NCI-H345 treated with DMSO at 0.1 percent for 48 hours (cell line): ENCODE results near the gene ARHGEF10L.

Experiments
- DNase-seq: peaks from one replicate; lab custom pipeline; 2025; ENCODE audit not compliant: unreplicated experiment; lab: John Stamatoyannopoulos, UW

The ARHGEF10L gene

DNA sequence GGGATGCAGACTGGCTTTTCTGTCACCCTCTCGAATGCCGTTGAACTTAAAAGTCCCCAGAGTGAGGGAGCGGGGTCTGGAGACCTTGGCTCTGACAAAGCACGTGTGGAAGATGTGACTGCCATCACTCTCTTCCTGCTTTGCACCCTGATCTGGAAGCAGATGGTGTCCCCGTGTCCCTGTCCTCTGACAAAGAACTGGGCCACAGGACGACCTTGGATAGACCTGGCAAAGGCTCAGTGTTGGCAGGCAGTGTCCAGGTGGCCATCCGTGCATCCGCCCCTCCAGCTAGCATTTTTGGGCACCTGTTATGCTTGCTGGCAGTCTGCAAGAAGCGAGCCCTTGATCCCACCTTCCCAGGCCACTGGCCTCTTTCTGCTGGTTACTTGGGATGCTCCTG is 27.4 kb downstream of the ARHGEF10L start:
- DNase-seq: no peak

DNA sequence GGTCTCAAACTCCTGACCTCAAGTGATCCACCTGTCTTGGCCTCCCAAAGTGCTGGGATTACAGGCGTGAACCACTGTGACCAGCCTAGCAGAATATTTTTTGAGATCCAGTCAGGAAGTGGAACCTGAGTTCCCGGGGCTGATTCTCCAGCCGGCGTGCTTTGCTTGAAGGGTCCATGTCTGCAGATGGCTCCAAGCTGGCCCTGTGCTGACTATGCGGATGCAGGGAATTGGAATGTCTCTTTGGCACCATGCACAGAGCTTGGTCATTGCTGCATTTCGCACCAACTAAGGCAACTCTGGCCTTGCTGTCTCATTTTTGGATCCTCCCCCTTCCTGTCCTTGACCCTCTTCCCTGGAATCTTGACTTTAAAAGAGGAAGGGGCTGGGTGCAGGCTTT is 28.1 kb downstream of the ARHGEF10L start:
- DNase-seq: no peak

DNA sequence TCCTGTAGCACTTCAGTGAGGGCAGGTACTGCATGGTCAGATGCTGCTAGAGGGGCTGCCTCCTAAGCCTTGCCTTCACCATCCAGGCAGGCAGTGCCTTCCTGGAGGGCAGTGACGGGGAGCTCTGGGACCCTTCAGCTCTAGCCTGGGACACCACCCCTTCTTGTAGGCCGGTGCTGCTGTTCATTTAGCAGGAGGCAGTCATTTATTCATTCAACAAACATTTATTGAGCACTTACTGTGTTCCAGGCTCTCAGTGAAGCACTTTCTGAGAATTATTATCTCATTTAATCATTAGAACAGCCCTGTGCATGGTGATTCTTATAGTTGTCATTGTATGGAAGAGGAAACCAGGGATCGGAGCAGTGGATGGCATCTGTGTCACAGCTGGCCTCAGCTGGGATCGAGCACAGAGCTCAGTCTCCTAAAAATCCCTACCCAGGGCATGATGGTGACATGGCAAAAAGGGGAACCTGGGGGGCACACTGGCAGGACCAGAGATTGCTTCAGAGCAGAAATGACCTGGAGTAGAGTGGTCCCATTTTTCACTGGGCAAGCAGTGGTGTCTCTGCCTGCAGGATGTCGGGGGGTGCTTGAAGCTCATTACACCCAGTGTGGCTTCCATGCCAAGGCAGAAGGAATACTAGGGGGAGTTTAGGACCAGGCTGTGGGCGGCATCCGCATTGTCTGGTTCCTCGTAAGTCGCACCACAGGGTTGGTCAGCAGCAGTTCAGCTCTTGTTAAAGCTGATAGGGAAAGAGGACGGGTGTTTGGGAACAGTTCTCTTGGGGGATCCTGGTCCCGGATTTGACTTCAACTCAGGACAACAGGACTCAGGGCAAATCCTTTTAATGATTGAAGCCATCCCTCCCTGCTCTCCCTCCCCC is 28.8 kb downstream of the ARHGEF10L start:
- DNase-seq: no peak

DNA sequence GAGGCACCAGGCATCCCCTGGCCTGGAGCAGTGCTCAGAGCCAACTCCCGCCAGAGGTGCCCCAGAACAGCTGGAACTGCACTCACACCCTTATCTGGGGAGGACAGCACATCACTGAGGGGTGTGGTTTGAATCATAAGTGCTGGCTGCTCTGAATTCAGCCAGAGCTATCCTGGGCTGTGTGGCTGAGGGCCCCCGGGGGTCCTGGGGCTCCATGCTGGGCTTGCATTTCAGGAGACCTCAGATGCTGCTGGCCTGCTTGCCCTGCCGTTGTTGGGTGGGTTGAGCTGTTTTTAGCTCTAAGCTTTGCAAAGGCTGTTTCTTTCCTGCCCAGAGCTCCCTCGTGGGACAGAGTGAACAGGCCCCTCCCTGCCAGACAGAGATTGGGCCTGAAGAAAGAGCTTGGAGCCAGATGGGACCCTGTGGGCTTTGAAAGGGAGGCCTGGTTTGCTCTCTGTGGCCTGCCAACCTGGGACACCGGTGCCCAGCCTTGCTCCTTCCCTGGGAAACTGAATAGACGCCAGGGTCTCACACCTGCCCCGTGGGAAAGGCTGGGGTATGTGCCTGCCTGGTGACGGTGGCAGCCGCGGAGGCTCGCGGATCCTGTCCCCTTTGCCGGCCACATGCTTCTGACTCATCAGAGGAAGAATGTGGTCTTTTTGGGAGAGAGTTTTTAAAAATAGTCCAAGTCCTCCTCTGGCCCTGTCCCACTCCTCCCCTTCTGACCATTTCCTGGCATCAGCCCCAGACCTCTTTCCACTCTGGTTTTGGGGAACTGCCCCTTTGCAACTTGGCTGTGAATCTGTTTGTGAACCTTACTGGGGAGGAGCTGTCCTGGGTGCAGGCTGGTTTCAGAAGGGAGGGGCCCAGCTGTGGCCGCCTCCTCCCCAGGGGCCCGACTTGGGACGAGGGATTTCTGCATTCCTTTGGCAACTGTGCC is 30.0 kb downstream of the ARHGEF10L start:
- DNase-seq: no peak

DNA sequence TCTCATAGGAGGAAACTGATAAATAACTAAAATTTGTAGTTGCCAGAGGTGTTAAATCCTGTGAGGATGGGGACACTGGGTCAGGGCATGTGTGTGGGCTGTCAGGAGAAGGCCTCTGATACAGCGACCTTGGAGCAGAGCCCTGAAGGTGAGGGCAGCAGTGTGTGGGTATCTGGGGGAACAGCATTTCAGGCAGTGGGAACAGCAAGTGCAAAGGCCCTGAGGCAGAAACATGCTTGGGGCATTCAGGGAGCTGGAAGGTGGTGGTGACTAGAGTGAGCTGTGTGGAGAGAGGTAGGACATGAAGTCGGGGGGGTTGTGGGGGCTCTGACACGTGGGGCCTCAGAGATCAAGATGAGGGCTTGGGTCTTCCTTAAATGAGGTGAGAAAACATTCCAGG is 30.7 kb downstream of the ARHGEF10L start:
- no peak for DNase-seq

DNA sequence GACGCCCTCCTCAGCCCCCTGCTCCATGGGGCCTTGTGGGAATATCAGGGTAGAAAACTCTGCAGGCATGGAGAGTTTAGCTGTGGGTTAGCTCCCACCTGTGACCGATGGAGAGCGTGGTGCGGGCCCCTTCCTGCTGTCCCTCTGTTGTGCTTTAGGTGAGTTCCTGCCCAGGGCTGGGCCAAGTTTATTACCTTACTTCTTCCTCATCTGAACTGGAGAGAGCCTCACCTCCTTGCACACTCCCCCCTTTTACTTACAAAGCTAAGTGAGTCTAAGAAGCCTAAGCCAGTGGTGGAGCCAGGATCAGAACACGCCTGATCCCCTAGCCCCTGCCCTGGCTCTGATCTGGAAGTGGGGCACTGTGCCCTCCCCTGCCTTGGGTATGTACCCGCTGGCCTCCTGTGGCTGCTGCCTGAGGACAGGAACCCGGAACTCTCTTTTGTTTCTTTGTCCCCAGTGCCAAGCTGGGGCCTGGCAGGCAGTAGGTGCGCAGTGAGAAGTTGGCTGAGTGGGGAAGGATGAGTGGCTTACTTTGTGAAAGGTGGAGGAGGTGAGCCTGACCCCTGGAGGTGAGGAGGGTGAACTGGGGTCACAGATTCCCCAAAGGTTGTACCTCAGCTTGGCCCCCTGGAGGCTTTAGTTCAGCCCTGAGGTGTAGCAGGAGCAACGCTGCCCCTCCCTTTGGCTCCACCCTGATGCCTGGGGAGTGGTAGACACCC is 32.9 kb downstream of the ARHGEF10L start:
- no peak for DNase-seq

DNA sequence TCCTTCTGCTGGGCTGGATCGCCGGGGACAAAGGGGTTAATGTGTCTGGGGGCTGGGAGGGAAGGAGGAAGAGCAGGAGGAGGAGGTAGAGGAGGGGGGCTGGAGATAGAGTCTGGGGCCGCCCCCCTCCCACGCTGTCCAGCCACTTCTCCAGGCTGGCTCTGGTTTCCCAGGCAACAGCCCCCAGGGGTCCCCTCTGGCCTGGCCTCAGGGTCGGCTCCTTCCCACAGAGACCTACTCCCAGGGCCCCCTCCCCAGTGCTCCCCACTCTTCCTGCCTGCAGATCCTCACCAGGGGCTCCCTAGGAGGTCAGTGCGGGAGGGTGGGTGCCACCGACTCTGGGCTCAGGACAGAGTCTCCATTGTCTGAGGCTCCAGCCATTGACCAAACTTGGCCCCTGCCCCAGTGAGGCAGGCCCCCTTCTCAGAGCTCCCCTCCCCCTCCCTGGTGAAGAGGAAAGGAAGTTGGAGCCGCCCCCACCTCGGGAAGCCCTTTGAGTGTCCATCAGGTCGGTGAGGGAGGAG is 34.1 kb downstream of the ARHGEF10L start:
- DNase-seq: no peak

DNA sequence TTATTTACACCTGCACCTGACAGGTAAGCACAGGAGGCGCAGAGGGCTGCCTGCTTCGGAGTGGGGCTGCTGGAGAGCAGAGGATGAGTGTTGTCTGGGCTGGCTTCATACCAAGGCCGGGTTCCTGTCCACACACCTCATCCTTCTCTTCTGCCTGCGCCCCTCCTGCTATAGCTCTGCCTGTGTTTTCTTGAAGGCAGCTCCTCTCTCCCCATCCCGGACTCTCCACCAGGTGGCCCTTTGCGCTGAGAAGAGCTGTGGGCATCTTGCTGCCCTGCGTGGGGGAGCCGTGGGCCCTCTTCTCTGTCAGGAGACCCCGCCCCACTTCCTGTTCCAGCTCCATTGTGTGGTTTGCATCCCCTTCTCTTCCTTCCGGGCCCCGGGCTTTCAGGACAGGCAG is 35.0 kb downstream of the ARHGEF10L start:
- no peak for DNase-seq

DNA sequence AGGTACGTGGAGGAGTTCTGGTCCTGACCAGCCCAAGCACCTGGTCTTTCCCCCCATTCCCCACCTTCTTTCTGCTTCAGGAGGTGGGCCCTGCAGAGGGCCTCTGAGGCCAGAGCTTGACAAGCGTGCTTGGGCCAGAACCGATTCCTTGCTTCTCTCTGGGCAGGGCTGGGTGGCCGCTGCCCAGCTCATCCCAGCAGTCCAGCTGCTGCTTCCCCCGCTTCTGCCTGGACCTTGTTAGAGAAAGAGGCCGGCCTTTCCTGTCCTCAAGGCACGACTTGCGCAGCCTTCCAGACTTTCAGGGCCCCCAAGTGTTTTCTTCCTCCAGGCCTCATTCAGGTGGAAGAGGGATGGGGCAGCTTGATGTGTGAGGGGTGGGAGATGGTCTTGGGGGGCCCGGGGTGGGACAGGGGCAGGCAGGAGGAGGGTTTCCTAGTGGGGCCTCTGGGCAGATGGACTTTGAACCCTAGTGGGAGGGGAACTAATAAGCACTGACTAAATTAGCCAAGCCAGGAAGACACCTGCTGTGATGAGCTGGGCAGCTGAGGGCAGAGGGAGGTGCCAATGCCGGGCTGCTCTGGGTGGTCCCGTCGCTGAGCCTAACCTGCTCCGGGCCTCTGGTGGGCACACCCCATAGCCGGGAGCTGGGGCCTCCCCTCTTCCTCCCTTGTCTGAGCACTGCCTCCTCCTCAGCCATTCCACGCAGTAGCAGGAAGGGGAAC is 36.5 kb downstream of the ARHGEF10L start:
- DNase-seq: no peak

DNA sequence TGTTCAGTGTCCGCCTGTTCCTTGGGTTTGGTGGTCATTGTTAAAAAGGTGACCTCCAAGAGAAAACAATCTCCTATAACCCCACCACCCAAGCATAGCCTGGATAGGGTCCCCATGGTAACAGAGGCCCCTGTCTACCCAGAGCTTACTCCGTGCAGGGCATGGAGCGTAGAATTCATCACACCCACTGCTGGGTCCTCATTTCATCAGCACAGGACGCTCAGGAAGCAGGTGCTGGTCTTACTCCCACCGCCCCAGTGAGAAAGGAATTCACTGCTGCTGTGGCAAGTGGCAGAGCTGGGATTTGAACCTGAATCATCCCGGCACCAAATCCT is 37.0 kb downstream of the ARHGEF10L start:
- DNase-seq: no peak

DNA sequence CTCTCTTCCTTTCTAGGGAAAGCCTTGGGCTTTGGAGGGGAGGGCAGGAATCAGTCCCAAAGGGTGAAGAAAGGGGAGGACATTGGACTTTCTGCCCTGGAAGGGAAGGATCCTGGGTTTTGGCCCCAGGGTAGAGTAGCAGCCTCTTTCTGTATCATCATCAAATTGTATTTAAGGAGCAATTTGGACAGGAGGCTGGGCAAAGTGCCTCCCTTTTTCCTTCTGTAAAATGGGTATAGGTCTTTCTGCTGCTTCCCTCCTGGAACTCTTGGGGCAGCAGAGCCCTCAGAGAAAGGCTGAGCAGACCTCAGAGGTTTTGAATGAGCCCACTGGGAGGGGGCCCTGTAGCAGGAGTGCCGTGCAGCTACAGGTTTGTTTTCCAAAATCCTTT is 38.4 kb downstream of the ARHGEF10L start:
- no peak for DNase-seq

DNA sequence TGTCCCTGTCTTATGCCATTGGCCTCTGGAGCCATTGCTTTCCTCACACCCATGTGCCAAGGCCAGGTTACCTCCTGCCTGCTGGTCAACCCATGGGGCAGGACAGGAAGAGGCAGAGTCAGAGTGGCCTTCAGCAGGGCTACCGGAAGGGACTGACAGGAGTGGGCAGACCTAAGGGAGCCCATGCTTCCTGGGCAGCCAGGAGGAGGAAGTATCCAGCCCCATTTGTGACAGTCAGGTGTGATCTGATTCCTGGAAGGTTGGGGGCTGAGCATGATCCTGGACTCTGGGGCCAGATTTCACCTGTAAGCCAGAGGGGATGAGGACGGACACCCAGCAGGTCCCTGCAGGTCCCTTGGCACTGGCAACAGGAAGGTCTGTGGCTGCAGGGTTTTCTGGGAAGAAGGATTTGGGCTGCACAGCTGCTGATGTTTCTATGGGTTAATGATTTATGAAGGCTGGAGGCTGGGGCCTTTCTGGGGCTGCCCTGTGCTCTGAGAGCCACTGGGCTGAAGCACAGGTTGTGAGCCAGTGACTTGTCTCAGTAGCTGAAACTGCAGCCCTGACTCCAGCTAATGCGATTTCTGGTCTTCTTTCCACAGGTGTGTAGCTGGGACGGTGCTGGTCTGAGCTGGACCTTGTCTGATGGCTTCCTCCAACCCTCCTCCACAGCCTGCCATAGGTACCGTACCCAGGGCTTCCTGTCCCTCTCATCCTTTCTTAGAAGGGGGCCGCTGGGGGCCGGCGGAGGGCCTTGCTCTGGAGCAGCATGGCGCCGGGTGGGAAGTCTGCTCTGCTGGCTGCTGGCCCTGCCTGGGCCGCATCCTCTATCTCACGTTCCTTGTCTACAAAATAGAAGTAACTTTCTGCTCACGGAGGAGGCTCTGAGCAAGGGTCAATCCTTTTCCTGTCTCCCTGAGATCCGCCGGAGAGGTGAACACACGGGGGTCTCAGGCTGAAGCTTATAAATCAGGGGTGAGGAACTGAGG is 40.7 kb downstream of the ARHGEF10L start:
- no peak for DNase-seq

DNA sequence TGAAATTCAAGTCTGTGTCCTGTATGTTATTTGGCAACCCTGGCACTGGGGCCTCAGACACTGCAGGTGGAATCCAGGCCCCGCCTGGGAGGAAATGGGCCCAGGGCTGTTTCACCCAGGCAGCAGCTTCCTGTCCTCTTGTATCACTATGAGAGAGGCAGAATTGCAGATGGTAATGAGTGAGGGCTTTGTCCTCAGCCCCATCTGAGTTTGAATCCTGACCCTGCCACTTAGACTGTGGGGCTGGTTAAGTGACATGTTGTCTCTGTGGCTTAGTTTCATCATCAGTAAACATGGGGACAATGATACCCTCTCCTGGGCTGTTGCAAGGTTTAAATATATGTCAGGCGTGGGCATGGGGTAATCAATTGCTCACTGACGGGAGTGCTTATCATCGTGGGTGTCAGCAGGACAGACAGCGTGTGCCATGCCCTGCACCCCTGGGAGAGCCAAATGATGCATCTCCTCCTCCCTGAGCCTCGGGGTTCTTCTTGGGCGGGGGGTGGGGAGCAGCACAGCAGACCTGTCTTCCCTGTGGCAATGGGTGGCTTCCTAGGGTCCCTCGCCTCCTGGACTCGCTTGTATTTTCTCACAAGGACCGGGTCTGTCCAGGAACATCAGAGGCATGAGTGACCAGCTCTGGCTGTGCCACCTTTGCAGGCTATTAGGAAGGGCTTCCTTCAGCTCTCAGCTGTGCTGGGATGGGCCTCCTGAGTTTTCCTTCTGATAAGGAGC is 42.1 kb downstream of the ARHGEF10L start:
- peak; percentile 14 for DNase-seq

DNA sequence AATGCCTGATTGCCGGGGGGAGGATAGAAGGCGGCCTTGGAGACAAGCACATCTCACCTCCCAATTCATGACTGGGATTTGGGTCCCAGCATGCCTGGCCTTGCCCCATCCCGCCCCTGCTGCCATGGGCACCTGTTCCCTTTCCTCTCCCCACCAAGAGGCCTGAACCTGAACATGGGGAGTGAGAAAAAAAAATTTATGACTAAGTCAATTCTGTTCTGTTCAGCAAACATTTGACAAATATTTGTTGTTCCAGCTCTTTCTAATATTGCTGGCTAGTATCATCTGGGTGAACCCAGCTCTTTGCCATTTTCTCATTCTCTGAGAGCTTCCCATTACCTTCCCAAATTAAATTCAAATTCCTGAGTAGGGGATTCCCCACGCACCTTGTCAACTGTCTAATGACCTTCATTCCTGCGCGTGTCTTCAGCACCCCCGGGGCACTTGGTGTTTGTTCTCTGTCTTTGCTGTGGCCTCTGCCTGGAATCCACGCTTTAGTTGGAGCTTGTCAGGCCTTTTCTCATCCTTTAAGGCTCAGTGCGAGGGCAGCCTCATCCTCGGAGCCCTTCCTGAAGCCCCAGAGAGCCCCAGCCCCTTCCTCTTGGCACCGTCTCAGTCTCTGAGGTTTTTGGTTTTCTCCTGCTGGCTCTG is 42.8 kb downstream of the ARHGEF10L start:
- no peak for DNase-seq

DNA sequence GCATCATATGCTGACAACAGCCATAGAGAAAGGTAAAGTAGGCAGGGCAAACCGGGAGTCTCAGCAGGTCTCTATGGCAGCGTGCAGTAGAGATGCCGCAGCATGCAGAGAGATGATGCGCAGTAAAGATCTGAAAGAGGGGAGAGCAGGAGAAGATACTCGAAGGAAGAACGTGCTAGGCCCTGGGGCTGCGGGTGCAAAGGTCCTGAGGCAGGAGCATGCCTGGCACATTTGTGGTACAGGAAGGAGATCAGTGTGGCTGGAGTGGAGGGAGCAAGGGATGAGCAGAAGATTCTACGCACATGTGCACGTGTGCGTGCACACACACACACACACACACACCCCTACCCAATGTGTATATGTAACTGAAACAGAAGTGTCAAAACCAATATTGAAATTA is 45.0 kb downstream of the ARHGEF10L start:
- no peak for DNase-seq

DNA sequence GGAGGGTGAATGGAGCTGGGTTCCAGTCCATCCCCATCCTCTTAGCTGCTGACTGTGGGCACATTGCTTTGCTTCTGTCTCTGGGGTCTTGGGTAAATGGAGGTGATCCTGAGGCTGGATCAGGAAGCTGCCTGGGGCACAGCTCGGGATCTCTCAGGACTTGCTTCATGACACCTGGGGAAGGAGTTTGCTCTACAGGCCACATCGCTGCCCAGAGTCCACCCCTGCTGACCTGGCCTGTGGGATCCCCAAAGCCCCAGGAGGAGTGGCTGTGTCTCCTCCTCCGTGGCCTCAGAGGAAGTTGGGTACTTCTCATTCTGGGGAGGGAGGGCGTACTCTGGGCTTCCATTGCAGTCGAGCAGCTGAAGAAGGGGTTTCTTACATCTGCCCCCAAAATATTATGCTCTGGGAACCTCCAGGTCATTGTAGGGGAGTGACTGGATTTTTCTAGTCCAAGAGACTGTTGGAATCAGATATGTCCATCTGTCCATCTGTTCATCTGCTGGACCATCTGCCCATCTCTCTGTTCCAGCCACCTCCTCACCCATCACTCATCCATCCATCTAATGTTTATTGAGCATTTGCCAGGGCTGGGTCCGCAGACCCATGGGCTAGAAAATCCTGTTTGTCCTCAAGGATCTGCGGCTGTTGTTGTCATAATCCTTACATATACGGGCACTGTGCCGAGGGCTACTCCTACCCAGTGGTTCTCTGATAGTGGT is 45.9 kb downstream of the ARHGEF10L start:
- no peak for DNase-seq

DNA sequence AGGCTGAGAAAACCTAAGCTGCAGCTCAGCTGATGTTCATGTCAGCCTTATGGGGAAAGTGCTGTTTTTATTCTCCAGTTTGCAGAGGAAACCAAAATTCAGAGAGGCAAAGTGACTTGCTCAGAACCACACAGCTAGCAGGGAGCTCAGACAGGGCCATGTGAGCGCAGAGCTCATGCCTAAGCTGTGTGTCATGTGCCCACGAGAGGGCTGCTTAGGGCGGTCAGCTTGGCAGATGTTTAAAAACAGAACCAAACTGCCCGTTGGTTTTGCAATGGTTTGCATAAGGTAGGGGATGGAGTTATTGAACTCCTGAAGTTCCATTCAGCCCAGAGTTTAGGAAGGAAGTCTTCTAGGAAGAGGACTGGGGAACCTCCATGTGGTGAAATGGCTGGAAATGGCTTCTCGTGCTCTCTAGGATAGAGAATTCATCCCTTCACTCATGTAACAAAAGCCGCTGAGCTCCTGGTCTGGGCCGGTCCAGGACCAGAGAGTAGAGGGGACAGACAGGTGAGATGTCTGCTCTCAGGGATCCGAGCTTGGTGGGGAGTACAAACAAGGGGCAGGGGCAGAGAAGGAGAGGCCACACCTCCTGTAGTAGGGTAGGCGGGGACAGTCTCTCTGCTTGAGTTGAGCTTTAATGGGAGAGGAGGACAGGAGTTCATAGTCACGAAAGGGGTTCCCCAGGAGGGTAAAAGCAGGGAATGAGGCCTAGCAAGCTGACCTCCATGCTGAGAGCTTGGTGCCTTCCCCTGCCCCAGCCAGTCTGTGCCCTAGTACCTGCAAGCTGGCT is 46.9 kb downstream of the ARHGEF10L start:
- DNase-seq: no peak
